ENCODE data around the gene CDC73.
"Not testable (repeated sequence)": the region's sequence is repeated elsewhere in the genome, so short reads cannot be mapped to it uniquely, and the experiment has no call there.

CDC73 gene

DNA sequence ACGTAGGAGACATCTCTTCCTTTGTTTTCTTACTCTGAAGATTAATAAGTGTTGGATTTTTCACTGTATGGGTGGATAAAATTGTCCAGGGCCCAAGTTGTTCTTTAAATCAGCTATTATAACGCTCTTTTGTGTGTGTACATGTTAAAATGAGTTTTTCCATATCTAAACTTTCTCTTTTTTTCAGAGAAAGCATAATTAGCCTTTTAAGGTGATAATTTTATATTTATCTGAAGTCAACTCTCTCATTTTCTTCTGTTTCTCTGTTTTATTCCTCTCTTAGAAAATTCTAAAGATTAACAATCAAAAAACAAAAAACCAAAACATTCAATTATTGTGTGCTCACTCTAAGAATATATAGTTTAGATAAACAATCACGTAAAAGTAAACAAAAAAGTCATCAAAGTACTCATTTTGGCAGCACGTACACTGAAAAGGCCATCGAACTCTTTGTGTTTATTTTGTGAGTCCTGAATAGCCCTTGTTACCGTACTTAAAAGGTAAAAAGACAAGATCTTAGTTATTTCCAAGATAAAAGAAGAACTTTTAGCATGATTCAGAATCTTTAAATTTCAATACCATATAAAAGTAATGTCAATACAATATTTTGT, 7.2 kb upstream of the CDC73 start:
- no peak overlapping the region for H3K9ac ChIP-seq (ENCODE audit: low read length)
- no peak for TF ChIP-seq EZH2phosphoT487 (conservative IDR thresholded peaks at IDR 0.05; ENCODE audit: low read length)
- no peak for TF ChIP-seq CTCF (IDR thresholded peaks at IDR 0.05; ENCODE audit: insufficient read depth, low read length, poor library complexity, severe bottlenecking)
- no peak overlapping the region for H3K4me2 ChIP-seq (ENCODE audit: low read depth, low read length, poor library complexity, severe bottlenecking)

GRCh38 chr1:193115629-193116227, 6.1 kb upstream of the CDC73 start:
- no peak overlapping the region for H3K27ac ChIP-seq (ENCODE audit: low read depth, low read length)
- H3K36me3 ChIP-seq (ENCODE audit: low read length), result no peaks in the 10 kb centered on the region
- H3K27me3 ChIP-seq (ENCODE audit: low read length), result no peaks in the 10 kb centered on the region
- H3K9ac ChIP-seq (ENCODE audit: low read length), result no peak overlapping the region
- no peaks in the 10 kb centered on the region for H4K20me1 ChIP-seq (ENCODE audit: low read depth, low read length)
- H3K9me3 ChIP-seq (ENCODE audit: insufficient read depth, low read length), result no peaks in the 10 kb centered on the region
- H3K79me2 ChIP-seq (ENCODE audit: insufficient read depth, low read length), result no peaks in the 10 kb centered on the region
- H3K4me2 ChIP-seq (ENCODE audit: low read depth, low read length, poor library complexity, severe bottlenecking), result no peak overlapping the region
- TF ChIP-seq CTCF (IDR thresholded peaks at IDR 0.05; ENCODE audit: insufficient read depth, low read length, poor library complexity, severe bottlenecking) (no peak), EZH2phosphoT487 (conservative IDR thresholded peaks at IDR 0.05; ENCODE audit: low read length) (no peak)
- no peak overlapping the region for H3K4me3 ChIP-seq (ENCODE audit: insufficient read depth, low read length, poor library complexity, severe bottlenecking)
- H3F3A ChIP-seq (ENCODE audit: insufficient read depth), result peaks cover 10% of the 10 kb centered on the region; the same call in 1 of the 2 replicates
- H2AFZ ChIP-seq (ENCODE audit: low read depth, low read length, severe bottlenecking), result no peak overlapping the region
- H3K9me2 ChIP-seq (replicated peaks; ENCODE audit: insufficient read depth, low read length), result no peaks in the 10 kb centered on the region

More for the DNA sequence above, 7.2 kb upstream of the CDC73 start:
- no peaks in the 10 kb centered on the region for H4K20me1 ChIP-seq (ENCODE audit: low read depth, low read length)
- no peaks in the 10 kb centered on the region for H3K36me3 ChIP-seq (ENCODE audit: low read length)
- H3K27ac ChIP-seq (ENCODE audit: low read depth, low read length), result no peak overlapping the region
- no peaks in the 10 kb centered on the region for H3K9me2 ChIP-seq (replicated peaks; ENCODE audit: insufficient read depth, low read length)
- H3K9me3 ChIP-seq (ENCODE audit: insufficient read depth, low read length), result no peaks in the 10 kb centered on the region
- H3K27me3 ChIP-seq (ENCODE audit: low read length), result no peaks in the 10 kb centered on the region
- H2AFZ ChIP-seq (ENCODE audit: low read depth, low read length, severe bottlenecking), result no peak overlapping the region
- H3F3A ChIP-seq (ENCODE audit: insufficient read depth), result no peaks in the 10 kb centered on the region; the same call in 1 of the 2 replicates
- H3K4me3 ChIP-seq (ENCODE audit: insufficient read depth, low read length, poor library complexity, severe bottlenecking), result no peak overlapping the region
- no peaks in the 10 kb centered on the region for H3K79me2 ChIP-seq (ENCODE audit: insufficient read depth, low read length)

DNA sequence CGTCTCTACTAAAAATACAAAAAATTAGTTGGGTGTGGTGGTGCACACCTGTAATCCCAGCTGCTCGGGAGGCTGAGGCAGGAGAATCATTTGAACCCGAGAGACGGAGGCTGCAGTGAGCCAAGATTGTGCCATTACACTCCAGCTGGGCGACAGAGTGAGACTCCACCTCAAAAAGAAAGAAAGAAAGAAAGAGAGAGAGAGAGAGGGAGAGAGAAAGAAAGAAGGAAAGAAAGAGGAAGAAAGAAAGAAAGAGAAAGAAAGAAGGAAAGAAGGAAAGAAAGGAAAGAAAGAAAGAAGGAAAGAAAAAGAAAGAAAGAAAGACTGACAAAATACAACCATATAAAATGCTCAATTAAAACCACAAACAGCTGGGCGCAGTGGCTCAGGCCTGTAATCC, 4.7 kb upstream of the CDC73 start:
- not testable (repeated sequence) for H3K27ac ChIP-seq (ENCODE audit: low read depth, low read length); H3K36me3 ChIP-seq (ENCODE audit: low read length); H3K9ac ChIP-seq (ENCODE audit: low read length); H2AFZ ChIP-seq (ENCODE audit: low read depth, low read length, severe bottlenecking); H3K4me2 ChIP-seq (ENCODE audit: low read depth, low read length, poor library complexity, severe bottlenecking); H3K4me3 ChIP-seq (ENCODE audit: insufficient read depth, low read length, poor library complexity, severe bottlenecking); H3K27me3 ChIP-seq (ENCODE audit: low read length); H3K79me2 ChIP-seq (ENCODE audit: insufficient read depth, low read length); H4K20me1 ChIP-seq (ENCODE audit: low read depth, low read length); H3K9me3 ChIP-seq (ENCODE audit: insufficient read depth, low read length); H3K9me2 ChIP-seq (replicated peaks; ENCODE audit: insufficient read depth, low read length)
- H3F3A ChIP-seq (ENCODE audit: insufficient read depth), result peaks cover 19% of the 10 kb centered on the region

- Histone ChIP-seq H3K4me2 (ENCODE audit: low read depth, low read length, poor library complexity, severe bottlenecking) (no peak overlapping the region), H3K9ac (ENCODE audit: low read length) (no peak overlapping the region), H4K20me1 (ENCODE audit: low read depth, low read length) (no peaks in the 10 kb centered on the region), H3K9me2 (replicated peaks; ENCODE audit: insufficient read depth, low read length) (no peaks in the 10 kb centered on the region), H2AFZ (ENCODE audit: low read depth, low read length, severe bottlenecking) (no peak overlapping the region), H3K79me2 (ENCODE audit: insufficient read depth, low read length) (peaks cover 9% of the 10 kb centered on the region), H3K27ac (ENCODE audit: low read depth, low read length) (no peak overlapping the region), H3K9me3 (ENCODE audit: insufficient read depth, low read length) (no peaks in the 10 kb centered on the region), H3K36me3 (ENCODE audit: low read length) (no peaks in the 10 kb centered on the region), H3K27me3 (ENCODE audit: low read length) (no peaks in the 10 kb centered on the region), H3F3A (ENCODE audit: insufficient read depth) (peaks cover 26% of the 10 kb centered on the region), H3K4me3 (ENCODE audit: insufficient read depth, low read length, poor library complexity, severe bottlenecking) (no peak overlapping the region)
- TF ChIP-seq EZH2phosphoT487 (conservative IDR thresholded peaks at IDR 0.05; ENCODE audit: low read length), result no peak
- no peak for TF ChIP-seq CTCF (IDR thresholded peaks at IDR 0.05; ENCODE audit: insufficient read depth, low read length, poor library complexity, severe bottlenecking)
Observed at GRCh38 chr1:193118194-193118593, 3.6 kb upstream of the CDC73 start.

All from SU-DHL-6 (cell line).